ENCODE results near the gene PCNX2. TPM values are rescaled to one million over a fixed set of nuclear protein-coding genes. Genes with fewer than 3 reads are reported as not detected.

The PCNX2 gene
- total and polyA plus RNA-seq, 2 experiments from 2014 or later = 42.9 to 88.3 TPM

GRCh38 chr1:233158322-233158721 is 137.2 kb downstream of the PCNX2 start (continued):
- no peak for TF ChIP-seq ZNF462 (CRISPR knock-in tag; IDR thresholded peaks at IDR 0.05)
- TF ChIP-seq JUNB (IDR thresholded peaks at IDR 0.05; ENCODE audit: unreplicated experiment) = no peak
- no peak for TF ChIP-seq CREB1 (CRISPR knock-in tag; IDR thresholded peaks at IDR 0.05; ENCODE audit: low read depth)
- no peak for TF ChIP-seq STAT1 (IDR thresholded peaks at IDR 0.05; ENCODE audit: unreplicated experiment)
- TF ChIP-seq EZH2 (IDR thresholded peaks at IDR 0.05; ENCODE audit: low read depth, unreplicated experiment) = no peak
- no peak for TF ChIP-seq POLR2AphosphoS5 (IDR thresholded peaks at IDR 0.05; ENCODE audit: low read depth)

DNA sequence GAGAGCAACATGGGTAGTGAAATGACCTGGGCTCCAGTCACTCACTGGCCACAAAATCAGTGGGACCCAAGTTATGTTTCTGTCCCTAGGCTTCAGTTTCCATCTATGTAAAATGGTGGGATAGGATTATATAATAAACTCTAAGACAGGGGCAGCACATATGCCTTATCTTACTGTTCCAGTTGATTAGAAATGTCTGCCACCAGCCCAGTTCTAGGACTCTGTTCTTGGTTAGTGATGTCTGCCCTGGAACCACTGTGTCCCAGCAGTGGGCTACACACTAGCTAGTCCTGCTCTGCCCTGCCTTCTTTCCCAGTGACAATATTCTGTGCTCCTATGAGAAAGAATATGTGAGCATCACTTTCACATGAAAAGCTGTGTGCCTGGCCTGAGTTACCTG is 138.3 kb downstream of the PCNX2 start:
- H3K27me3 Mint-ChIP-seq (ENCODE audit: insufficient read depth, low read depth, poor library complexity) = peaks cover 4% of the 10 kb centered on the region
- no peak overlapping the region for H3K27ac ChIP-seq (ENCODE audit: low read depth)
- H3K9me2 ChIP-seq (ENCODE audit: insufficient read depth) = no peaks in the 10 kb centered on the region
- peaks cover 3% of the 10 kb centered on the region; the same call in 1 of the 2 replicates for H3F3A ChIP-seq (replicated peaks; ENCODE audit: low read depth)
- no peaks in the 10 kb centered on the region for H3K4me1 ChIP-seq (ENCODE audit: insufficient read depth)
- H3K79me2 ChIP-seq (replicated peaks; ENCODE audit: insufficient read depth) = no peaks in the 10 kb centered on the region
- no peaks in the 10 kb centered on the region for H3K9me3 Mint-ChIP-seq
- no peaks in the 10 kb centered on the region for H3K27me3 ChIP-seq (ENCODE audit: insufficient read depth)
- peaks cover 52% of the 10 kb centered on the region for H3K36me3 ChIP-seq (ENCODE audit: insufficient read depth)
- H3K4me1 Mint-ChIP-seq = no peaks in the 10 kb centered on the region; the same call in 2 of the 3 replicates
- DNase-seq (ENCODE audit: low spot score) = no peak
- no peak overlapping the region for H3K4me2 ChIP-seq
- no peak overlapping the region for H2AFZ ChIP-seq
- peaks cover 63% of the 10 kb centered on the region for H3K36me3 Mint-ChIP-seq (ENCODE audit: low read depth)
- H3K4me3 ChIP-seq = no peak overlapping the region
- H4K20me1 ChIP-seq (replicated peaks; ENCODE audit: insufficient read depth) = peaks cover 6% of the 10 kb centered on the region; the same call in 1 of the 2 replicates
- H3K27ac Mint-ChIP-seq = no peak overlapping the region
- H3K4me3 Mint-ChIP-seq = no peak overlapping the region
- ATAC-seq = no peak
- TF ChIP-seq ZNF114 (CRISPR knock-in tag; IDR thresholded peaks at IDR 0.05) = no peak
- TF ChIP-seq POLR2AphosphoS5 (IDR thresholded peaks at IDR 0.05; ENCODE audit: low read depth) = no peak
- no peak for TF ChIP-seq ZNF462 (CRISPR knock-in tag; IDR thresholded peaks at IDR 0.05)
- no peak for TF ChIP-seq ZNF331 (CRISPR knock-in tag; IDR thresholded peaks at IDR 0.05; ENCODE audit: low read depth)
- no peak for TF ChIP-seq JUNB (IDR thresholded peaks at IDR 0.05; ENCODE audit: unreplicated experiment)
- TF ChIP-seq STAT1 (IDR thresholded peaks at IDR 0.05; ENCODE audit: unreplicated experiment) = no peak
- TF ChIP-seq ETS1 (IDR thresholded peaks at IDR 0.05) = no peak
